NCI-H128 (cell line): ENCODE measurements around the gene HTT.
"Not testable (repeated sequence)": the region's sequence is repeated elsewhere in the genome, so short reads cannot be mapped to it uniquely, and the experiment has no call there.

Source experiments
- DNase-seq: peaks from one replicate; lab custom pipeline; 2025; ENCODE audit not compliant: unreplicated experiment; lab: John Stamatoyannopoulos, UW

The HTT gene

DNA sequence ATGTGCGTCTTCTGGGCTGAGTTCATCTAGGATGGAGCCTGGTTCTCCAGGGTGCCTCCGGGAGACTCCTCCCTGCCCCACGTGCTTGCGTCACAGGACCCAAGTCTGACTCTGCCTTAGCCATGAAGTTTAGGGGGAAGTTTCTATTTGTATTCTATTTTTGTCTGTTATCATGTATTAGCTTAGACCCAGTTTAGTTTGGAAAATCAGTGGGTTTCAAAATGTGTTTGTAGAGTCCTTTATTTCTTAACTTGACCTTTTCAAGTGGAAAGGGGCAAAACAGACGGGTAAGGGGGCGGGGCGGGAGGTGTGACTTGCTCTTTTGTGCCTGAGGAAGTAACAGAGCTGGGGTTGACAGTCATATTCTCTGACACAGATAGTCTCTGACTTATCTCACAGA, 86.0 kb downstream of the HTT start:
- no peak for DNase-seq

- DNase-seq = not testable (repeated sequence)
These were observed 86.6 kb downstream of the HTT start for GRCh38 chr4:3161044-3161443.

DNA sequence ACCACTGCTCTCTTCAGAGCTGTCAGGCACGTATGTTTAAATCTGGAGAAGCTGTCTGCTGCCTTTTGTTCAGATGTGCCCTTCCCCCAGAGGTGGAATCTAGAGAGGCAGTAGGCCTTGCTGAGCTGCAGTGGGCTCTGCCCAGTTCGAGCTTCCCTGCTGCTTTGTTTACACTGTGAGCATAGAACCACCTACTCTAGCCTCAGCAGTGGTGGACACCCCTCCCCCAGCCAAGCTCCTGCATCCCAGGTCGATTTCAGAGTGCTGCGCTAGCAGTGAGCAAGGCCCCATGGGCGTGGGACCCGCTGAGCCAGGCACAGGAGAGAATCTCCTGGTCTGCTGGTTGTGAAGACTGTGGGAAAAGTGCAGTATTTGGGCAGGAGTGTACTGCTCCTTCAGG, 92.0 kb downstream of the HTT start:
- DNase-seq = not testable (repeated sequence)

- DNase-seq = no peak
These were observed 93.5 kb downstream of the HTT start for GRCh38 chr4:3168029-3168428.

- no peak for DNase-seq
These were observed 100.2 kb downstream of the HTT start for GRCh38 chr4:3174371-3175338.

- DNase-seq = no peak
These were observed 102.1 kb downstream of the HTT start for GRCh38 chr4:3176367-3177229.

DNA sequence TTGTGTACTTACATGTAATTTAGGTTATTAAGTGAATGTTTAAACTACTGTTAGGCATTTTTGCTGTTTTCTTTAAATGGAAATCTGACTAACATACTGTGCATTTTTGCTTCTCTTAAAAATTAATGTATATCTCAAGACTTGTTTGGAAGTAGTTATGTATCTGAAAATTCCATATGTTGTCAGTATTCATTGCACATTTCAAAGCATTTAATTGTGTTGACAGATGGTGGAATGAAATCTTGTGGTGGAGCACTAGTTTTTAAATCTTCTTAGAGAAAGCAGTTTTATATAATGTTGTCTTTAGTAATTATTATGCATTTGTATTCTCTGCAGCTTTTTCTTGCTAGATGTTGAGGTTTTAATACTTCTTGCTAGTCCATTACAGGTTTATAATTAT, 102.9 kb downstream of the HTT start:
- no peak for DNase-seq

GRCh38 chr4:3177905-3178304, 103.4 kb downstream of the HTT start:
- DNase-seq = no peak

- no peak for DNase-seq
These were observed 103.9 kb downstream of the HTT start for GRCh38 chr4:3178351-3178750.

GRCh38 chr4:3179126-3179706, 104.7 kb downstream of the HTT start:
- no peak for DNase-seq

GRCh38 chr4:3183008-3183407, 108.5 kb downstream of the HTT start:
- DNase-seq = no peak

DNA sequence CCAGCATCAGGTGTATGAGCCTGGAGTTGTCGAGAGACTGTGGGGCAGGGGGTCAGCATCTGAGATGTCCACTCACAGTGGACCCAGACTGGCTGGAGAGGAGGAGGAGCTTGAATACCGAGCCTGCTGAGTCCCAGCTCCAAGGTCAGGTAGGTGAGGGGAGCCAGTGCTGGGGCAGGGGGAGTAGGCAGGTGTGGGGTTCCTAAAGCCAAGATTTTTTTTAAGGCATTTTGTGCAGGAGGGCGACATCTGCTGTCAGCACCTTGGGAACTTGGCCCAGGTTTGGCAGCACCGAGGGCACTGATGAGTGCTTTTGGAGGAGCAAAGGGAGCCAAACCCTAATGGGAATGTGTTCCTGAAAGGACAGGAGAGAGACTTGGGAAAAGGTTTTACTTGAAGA, 110.2 kb downstream of the HTT start:
- DNase-seq = no peak

DNA sequence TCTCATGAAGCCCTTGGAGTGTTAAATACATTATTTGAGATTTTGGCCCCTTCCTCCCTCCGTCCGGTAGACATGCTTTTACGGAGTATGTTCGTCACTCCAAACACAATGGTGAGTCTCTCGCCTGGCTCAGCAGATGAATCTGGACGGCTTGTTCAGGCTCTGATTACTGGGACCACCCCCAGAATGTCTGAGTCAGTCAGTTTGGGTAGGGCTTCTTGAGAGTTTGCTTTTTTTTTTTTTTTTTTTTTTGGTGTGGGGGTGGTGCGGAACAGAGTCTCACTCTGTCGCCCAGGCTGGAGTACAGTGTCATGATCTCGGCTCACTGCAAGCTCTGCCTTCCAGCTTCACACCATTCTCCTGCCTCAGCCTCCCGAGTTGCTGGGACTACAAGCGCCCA, 112.1 kb downstream of the HTT start:
- no peak for DNase-seq

DNA sequence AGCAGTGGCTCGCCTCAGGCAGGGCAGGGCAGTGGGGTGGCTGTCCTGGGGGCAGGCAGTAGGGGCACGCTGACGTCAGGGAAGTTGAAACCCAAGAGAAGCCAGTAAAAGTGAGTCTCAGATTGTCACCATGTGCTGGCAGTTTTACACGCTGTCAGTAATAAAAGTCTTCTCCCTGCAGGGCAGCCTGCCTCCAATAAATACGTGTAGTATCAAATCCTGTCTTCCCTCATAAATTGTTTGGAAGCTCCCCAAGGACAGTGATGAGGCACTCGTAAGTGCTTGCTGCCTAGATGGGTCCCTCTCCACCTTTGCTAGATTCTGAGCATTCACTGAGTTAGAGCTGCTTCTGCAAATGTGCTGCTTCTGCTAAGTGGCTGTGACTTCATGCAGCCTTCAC, 113.6 kb downstream of the HTT start:
- DNase-seq = no peak

DNA sequence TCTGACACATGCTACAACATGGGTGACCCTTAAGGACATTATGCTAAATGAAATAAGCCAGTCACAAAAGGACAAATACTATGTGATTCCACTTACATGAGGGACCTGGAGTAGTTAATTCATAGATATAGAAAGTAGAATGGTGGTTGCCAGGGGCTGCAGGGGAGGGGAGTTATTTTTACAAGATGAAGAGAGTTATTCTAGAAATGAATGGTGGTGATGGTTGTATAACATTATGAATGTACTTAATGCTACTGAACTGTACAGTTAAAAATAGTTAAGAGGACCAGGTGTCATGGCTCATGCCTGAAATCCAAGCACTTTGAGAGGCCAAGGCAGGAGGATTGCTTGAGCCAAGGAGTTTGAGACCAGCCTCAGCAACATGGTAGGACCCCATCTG, 115.0 kb downstream of the HTT start:
- DNase-seq = no peak

DNA sequence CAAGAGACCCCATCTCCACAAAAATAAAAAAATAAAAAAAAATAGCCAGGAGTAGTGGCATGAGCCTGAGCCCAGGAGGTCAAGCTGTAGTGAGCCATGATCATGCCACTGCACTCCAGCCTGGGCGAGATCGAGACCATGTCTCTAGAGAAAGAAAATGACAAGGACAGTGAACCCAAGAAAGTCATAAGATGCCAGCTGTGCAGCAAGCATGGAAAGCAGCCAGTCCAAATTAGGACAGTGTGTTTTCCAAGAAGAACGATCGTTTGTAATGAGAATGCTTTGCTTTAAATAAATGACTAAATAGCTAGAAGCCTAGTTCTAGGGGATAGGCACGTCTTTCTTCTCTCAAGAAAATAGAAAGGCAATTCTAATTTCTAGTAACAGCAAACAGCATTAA, 116.1 kb downstream of the HTT start:
- no peak for DNase-seq

GRCh38 chr4:3192188-3192587, 117.7 kb downstream of the HTT start:
- no peak for DNase-seq

GRCh38 chr4:3192827-3193226, 118.3 kb downstream of the HTT start:
- DNase-seq = no peak

- DNase-seq = no peak
These were observed 119.2 kb downstream of the HTT start for GRCh38 chr4:3193531-3194203.

DNA sequence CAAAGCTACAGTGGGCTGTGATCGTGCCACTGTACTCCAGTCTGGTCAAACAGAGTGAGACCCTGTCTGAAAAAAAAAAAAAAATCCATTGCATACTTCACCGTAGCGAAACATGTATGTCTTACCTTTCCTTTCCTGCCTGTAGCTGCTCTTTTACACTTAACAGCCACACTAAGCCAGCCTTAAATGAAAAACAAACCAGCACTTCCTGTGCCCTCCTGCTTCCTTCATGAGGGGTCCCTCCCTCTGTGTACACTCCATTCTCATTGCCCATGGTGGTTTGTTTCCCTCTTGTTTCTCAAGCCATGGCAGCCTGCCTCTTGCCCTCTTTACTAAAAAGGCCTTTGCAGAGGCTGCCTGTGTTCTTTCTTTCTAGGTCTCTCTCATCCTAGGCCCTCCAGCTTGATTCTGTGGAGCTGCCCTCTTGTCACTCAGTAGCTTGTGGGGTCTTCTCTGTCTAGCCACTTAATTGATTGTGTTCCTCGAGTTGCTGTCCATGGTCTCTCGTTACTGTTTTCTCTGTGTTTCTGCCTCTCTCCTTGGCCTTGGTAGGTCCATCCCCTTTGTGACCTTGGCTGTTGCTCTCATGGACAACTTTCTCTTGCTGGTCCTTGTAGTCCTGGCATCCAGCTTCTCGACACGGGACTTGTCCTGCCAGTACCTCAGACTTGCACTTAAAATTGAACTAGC, 122.3 kb downstream of the HTT start:
- no peak for DNase-seq
